CD4-positive, alpha-beta T cell treated with Interleukin-2 at 100 ng/mL for 4 hours (primary cell): Measurements from ENCODE around the gene ADAM15.

Experiments
- DNase-seq: peaks from one replicate; pipeline ENCODE4 v3.0.0-alpha.2; 2020; ENCODE audit warnings: low spot score

ADAM15 gene

DNA sequence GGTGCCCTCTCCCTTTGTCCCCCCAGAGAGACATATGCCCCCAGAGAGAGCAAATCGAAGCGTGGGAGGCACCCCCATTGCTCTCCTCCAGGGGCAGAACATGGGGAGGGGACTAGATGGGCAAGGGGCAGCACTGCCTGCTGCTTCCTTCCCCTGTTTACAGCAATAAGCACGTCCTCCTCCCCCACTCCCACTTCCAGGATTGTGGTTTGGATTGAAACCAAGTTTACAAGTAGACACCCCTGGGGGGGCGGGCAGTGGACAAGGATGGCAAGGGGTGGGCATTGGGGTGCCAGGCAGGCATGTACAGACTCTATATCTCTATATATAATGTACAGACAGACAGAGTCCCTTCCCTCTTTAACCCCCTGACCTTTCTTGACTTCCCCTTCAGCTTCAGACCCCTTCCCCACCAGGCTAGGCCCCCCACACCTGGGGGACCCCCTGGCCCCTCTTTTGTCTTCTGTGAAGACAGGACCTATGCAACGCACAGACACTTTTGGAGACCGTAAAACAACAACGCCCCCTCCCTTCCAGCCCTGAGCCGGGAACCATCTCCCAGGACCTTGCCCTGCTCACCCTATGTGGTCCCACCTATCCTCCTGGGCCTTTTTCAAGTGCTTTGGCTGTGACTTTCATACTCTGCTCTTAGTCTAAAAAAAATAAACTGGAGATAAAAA, 35.9 kb downstream of the ADAM15 start:
- DNase-seq = no peak

DNA sequence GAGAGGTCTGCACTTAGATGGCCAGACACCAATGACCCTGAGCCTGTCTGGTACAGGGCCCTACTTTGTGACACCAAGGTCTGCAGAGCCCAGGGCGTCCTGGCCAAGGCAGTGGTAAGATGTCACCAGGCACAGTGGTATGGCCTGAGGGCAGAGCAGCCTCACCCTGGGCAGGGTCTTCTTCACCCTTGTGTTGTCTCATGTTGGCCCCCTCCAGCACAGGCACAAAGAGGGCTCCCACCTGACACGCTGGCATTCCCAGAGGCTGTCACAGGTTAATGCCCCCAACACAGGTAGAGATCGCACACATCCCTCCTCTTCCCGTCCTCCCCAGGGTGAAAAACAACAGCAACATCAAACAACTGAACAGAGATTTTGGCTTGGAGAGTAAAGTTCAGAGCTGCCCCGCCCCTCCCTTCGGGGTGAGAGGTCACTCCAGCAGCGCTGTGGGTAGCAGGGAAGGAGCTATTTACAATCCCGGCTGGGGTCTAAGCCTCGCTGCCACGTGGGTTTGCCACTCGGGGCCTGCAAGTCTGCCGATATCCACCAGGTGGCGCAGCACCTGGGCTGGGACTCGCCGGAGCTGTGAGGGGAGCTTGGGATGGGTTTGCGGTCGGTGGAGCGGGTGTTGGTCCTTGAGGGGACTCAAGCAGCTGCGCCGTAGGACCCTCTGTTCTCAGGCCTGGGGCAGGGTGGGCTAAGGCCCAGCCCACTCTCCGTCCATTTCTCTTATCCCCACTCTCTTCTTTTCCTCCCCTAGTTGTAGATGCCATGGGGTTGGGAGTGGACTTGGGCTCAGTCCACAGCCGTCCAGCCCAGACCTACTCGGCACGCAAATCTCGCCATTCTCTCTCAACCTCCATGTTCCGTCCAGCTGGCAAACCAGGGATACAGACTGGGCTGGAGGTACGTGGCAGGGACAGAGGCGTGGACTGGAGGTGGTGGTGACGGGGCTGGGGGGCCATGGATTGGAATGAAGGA, 40.2 kb downstream of the ADAM15 start:
- DNase-seq = peak; percentile 83

DNA sequence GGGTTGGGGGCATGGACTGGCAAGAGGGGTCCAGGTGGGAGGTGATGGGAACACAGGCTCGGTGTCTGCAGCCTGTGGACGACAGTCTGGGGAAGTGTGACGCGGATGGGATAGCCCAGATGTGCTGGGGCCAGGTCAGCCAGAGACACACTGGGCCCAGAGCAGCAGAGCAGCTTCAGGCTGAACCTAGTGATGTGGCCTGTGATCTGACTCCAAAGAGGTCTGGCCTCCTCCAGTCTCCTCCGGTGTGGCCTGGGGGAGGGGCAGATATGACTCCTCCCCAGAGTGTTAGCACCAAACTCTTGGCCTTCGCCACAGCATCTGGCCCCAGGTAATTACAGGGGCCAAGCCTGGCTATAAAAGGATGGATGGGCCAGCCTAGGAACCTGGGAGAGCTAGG, 41.0 kb downstream of the ADAM15 start:
- DNase-seq = no peak

DNA sequence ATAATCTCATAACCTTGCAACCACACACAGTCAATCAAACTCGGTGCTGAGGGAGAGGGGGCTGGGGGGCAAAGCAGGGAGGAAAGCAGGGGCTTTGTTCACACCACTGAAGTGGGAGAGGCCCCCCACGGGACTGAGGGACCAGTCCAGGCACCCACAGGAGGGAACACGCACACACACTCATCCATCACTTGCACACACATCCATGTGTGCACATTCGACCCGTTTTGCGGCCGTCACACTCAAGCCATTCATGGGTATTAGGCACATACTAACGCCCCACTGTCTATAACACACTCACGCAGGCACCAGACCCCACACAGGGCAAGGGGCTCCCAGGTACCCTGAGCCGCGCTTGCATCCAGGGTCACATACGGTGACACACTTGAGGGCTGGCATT, 41.5 kb downstream of the ADAM15 start:
- no peak for DNase-seq

DNA sequence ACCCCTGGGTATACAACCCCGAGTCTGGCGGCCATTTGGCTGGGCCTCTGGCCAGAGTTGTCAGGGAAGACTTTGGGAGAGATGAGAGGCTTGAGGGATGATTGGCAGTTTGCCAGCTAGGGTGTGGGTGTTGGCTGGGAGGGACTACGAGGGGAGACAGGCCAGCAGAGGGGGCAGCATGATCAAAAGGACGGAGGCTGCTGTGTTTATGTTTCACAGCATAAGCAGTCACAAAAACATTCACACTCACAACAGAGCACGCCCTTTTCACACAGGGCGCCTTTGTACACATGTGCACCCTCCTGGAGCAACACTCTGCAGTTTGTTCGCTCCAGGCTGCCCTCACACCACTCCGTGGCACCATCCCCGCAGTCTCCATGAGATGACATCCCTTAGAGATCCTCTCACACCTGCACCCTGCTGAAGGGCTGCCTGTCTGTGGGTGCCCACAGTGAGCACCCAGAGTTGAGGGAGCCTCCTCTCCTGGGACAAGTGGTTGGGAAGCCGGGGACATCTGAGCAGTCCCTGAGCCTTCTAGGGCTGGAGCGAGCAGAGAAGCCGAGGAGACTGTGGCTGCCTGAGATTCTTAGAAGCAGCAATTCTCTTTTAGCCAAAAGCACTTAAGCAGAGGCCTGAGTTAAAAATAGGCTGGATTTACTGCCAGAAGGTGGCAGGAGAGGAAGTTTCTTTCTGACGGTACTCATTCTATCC, 43.0 kb downstream of the ADAM15 start:
- peak; percentile 29 for DNase-seq

DNA sequence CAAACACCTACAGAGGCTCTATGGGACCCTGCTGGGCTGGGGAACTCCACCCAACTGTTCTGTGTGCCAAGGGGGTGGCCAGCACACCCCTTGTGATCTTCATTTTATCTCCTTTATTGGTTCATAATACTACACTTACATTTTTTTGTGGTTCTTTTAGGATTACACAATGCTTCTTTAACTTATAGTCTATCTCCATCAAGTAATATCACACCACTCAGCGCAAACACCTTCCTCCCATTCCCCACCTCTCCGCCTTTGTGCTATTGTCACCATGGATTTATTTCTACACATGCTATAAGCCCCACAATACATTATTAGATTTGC, 43.5 kb downstream of the ADAM15 start:
- no peak for DNase-seq

DNA sequence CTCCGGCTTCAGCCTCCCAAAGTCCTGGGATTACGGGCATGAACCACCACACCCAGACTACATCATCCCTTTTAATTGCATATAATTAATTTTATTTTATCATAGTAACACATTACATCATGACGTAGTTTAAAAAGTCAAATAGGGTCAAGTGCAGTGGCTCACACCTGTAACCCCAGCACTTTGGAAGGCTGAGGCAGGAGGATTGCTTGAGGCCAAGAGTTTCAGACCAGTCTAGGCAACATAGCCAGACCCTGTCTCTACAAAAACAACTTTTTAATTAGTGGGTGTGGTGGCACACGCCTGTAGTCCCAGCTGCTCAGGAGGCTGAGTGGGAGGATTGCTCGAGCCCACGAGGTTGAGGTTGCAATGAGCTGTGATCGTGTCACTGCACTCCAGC, 48.2 kb downstream of the ADAM15 start:
- DNase-seq = no peak

DNA sequence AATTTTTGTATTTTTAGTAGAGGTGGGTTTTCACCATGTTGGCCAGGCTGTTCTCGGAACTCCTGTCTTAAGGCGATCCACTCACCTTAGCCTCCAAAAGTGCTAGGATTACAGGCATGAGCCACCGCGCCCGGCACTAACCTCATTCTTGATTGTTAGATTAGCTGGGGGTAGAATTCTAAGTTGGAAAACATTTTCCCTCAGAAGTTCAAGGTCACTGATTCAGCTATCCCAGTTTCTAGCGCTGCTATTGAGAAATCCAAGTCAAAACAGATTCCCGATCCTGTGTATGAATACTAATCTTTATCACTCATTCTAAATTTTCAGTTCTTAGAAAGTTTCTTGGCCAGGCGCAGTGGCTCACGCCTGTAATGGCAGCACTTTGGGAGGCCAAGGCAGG, 52.2 kb downstream of the ADAM15 start:
- DNase-seq = no peak

DNA sequence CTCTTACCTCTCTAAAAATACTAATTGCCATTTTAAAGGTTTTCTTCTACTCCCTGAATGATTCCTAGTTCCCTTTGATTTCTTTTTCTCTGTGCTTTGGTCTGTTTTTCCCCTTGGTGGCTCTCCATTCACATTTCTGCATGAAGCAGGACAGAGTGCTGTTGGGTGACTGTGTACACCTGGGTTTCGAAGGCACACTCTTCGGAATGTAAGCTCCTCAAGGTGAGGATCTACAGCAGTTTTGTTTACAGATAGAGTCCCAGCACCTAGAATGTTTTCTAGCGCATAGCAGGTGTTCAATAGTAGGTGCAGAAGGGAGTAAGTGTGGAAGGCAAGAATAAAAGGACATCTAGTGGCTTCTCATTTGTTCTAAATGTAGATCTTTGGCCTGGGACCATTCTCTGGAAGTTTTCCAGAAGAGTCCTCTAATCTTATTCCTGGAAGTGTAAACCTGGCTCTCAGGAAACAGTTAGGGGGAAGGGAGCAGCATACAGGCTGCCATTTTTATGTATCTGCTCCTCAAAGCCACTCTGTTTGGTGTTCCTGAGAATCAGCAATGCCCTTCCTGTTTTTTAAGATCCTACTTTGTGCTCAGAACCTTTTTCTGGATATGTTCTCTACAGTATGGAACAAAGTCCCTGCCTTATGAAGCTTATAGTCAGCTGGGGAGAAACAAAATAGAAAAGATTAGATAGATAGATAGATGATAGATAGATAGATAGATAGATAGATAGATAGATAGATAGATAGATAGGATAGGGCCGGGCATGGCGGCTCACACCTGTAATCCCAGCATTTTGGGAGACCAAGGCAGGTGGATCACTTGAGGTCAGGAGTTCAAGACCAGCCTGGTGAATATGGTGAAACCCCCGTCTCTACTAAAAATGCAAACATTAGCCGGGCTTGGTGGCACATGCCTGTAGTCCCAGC, 53.8 kb downstream of the ADAM15 start:
- no peak for DNase-seq

DNA sequence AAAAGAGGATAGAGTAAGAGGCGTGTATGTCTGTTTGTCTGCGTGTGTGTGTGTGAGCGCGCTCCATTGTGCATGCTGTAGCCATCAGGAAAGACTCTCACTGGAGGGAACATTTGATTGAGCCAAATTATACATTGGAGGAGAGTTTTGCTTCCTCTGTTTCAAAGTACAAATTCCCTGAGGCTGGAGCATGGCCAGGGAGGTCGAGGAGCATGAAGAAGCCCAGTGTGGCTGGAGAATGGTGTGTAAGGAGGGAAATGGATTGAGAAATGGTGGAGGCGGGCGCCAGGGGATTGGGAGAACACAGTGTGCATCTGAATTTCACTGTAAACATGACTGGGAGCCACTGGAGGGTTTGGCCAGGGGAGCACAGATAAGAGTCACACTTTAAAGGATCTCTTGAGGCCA, 54.5 kb downstream of the ADAM15 start:
- no peak for DNase-seq

DNA sequence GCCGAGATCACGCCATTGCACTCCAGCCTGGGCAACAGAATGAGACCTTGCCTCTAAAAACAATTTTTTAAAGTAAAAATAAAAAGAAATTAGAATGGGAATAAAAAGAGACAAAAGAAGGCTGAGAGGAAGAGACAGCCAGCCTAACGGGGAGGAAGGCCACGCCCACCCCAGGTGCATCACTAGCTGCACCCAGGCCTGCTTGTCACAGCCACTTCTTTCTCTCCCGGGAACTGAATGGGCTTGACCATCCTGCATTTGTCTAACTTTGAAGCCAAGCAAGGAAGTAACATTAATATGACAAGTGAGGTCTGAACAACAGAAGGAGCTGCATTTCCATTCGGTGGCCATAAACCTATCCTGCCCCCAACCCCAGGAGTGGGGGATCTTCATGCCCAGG, 55.7 kb downstream of the ADAM15 start:
- no peak for DNase-seq

DNA sequence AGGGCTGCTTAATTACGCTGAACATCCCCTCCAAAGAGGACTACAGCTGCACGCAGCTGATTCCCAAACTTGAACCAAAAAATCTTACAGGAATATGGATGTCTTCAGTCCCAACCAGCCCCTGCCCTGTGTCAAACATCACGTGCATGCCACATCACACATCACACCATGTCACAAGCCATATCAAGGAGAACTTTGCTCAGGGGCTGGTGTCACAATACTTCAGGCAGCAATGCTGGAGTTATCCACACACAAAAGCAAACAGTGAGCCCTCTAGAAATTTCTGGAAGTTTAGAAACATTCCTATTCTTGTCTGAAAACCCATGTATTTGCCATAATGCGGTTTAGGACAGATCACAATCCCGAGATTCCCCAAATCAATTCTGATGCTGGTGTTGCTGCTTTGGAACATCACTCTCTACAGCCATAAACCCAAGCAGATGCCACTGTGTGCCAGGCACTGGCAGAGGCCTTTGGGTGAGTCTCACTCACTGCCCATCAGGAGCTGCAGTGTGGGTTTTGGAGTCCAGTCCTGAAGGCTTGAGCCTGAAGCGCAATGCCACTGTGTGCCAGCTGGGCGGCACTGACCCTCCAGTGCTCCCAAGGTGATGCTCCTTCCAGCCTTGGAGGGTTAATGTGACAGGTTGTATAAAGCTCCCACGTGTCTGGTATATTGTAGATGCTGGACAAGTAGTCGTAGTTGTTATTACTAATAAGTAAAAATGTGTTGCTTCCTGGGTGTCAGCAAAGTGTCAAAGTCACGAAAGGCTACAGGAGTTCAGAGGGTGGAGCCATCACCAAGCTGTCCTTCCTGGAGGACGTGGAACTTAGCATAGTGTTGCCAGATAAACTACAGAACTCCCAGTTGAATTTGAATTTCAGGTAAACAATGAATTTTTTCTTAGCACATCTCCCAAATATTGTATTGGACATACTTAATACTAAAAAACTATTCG, 56.5 kb downstream of the ADAM15 start:
- no peak for DNase-seq

DNA sequence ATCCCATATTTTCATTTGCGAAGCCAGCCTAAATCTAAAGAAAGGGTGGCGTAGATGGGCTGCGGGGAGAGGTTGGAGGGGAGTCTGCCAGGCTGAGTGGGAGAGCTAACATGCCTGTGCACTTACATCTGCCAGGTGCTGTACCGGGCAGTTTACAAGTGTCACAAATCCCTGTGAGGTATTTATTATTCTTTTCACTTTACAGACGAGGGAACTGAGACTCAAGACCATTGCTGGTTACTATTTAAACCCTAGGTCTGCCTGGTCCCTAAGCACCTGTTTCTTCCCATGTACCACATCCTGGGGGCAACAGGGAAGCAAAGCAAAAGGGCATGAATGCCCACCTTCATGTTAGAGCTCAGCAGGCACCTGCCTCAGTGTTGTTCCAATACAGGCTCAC, 57.2 kb downstream of the ADAM15 start:
- DNase-seq = no peak

DNA sequence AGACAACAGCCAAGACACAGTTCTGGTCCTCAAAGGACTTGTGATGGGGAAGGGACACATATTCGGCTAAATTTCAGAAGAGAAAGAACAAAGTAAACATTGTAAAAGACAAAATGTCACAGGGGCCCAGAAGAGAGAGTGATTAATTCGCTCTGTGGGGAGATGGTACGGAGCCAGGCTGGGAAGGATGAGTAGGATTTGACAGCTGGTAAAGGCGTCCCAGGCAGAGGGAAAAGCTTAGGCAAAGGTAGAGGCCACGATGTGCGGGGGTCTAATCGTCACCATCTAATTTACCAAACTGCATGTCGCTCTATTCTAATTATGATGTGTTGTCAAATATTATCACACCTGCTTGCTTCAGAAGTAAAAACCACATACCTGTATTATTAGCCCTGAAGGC, 59.3 kb downstream of the ADAM15 start:
- DNase-seq = no peak

DNA sequence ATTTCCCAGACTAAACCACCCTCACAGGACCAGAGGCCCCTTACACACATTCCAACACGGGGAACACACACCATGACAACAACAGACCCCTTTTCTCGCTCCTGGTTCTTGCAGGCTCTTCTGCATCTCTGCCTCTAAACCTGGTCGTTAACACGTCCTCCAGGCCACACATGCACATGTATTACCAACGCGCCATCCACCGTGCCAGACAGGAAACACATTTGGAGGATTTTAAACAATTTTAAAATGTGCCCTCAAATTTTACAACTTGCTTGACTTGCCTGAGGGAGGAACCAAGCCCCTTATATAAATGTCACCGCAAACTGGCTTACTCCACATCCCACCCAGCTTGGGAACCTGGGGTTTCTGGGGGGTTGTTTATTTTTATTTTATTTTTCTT, 59.7 kb downstream of the ADAM15 start:
- no peak for DNase-seq
